ENCODE measurements around the gene GCNT2.

DNA sequence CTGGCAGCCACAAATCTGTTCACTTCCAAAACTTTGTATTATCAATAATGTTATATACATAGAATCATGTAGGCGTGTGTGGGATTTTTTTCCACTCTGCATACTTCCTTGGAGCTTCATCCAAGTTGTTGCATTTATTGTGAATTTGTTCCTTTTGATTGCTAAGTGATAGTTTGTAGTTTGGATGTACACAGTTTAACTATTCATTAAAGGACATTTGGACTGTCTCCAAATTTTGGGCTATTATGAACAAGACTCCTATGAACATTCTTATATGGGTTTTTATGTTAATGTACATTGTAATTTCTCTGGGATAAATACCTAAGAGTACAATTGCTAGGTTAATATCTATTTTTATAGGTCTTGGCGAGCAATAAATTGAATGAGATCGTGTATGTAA lies 36.2 kb upstream of the GCNT2 start:
- TF ChIP-seq, protein P1, sequence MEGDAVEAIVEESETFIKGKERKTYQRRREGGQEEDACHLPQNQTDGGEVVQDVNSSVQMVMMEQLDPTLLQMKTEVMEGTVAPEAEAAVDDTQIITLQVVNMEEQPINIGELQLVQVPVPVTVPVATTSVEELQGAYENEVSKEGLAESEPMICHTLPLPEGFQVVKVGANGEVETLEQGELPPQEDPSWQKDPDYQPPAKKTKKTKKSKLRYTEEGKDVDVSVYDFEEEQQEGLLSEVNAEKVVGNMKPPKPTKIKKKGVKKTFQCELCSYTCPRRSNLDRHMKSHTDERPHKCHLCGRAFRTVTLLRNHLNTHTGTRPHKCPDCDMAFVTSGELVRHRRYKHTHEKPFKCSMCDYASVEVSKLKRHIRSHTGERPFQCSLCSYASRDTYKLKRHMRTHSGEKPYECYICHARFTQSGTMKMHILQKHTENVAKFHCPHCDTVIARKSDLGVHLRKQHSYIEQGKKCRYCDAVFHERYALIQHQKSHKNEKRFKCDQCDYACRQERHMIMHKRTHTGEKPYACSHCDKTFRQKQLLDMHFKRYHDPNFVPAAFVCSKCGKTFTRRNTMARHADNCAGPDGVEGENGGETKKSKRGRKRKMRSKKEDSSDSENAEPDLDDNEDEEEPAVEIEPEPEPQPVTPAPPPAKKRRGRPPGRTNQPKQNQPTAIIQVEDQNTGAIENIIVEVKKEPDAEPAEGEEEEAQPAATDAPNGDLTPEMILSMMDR (IDR thresholded peaks at IDR 0.05; ENCODE audit: borderline replicate concordance, extremely low read depth, low read length, poor library complexity, severe bottlenecking) = no peak
- TF ChIP-seq EZH2 (IDR thresholded peaks at IDR 0.05; ENCODE audit: borderline replicate concordance, low read depth, low read length, severe bottlenecking) = no peak

Measured in DND-41 (cell line).